HEK293 (cell line): ENCODE results near the gene SLC45A2.

Source experiments
- CTCF ChIA-PET: fragments of 350-600 bp; formaldehyde crosslinking; extraction: SDS; loops from one replicate; lab custom pipeline; 2021; ENCODE audit warnings: antibody characterized with exemption; lab: Yijun Ruan, JAX
- POLR2A ChIA-PET: fragments of 300-600 bp; formaldehyde crosslinking; extraction: SDS; loops from one replicate; lab custom pipeline; 2020; ENCODE audit warnings: antibody characterized with exemption, inconsistent platforms; lab: Yijun Ruan, JAX
- H3K27ac ChIP-seq: fragments of 200-500 bp; sonication (Bioruptor generic); 2 replicates; pipeline ENCODE4 v1.5.1; 2014; ENCODE audit warnings: low read depth, low read length, control low read depth, inconsistent platforms; ENCODE audit errors: extremely low read depth
- H3K36me3 ChIP-seq, 2 experiments: fragments of 200-500 bp in 1 of 2; sonication (Bioruptor generic) in 1 of 2; 1 replicate in 1 of 2; 2 replicates in 1 of 2; pipeline ENCODE4 v1.5.1; 2014 to 2017; ENCODE audit warnings: inconsistent platforms in 2 of 2, low read length in 2 of 2; ENCODE audit not compliant: control insufficient read depth in 2 of 2, insufficient read depth in 1 of 2
- H3K4me1 ChIP-seq: fragments of 200-500 bp; sonication (Bioruptor generic); 2 replicates; pipeline ENCODE4 v1.5.1; 2014; ENCODE audit warnings: mild to moderate bottlenecking, low read length, inconsistent platforms; ENCODE audit not compliant: control insufficient read depth, insufficient read depth
- H3K4me3 ChIP-seq: 2 replicates; pipeline ENCODE4 v1.5.1; 2011; ENCODE audit warnings: low read depth, mild to moderate bottlenecking, control low read depth, low read length, moderate library complexity
- H3K9me3 ChIP-seq: fragments of 200-500 bp; sonication (Bioruptor generic); 2 replicates; pipeline ENCODE4 v1.5.1; 2014; ENCODE audit warnings: low read depth, low read length, inconsistent platforms; ENCODE audit not compliant: control insufficient read depth, insufficient read depth
- BCL11A ChIP-seq: fragments of 450-650 bp; formaldehyde crosslinking; IDR thresholded peaks from 2 replicates; pipeline ENCODE4 v1.5.1; 2016; ENCODE audit warnings: low read depth, missing biosample characterization, missing genetic modification characterization
- GLIS1 ChIP-seq: fragments of 450-650 bp; formaldehyde crosslinking; IDR thresholded peaks from 2 replicates; pipeline ENCODE4 v1.5.1; 2016; ENCODE audit warnings: missing biosample characterization, missing genetic modification characterization
- HOXD13 ChIP-seq: sonication (generic); formaldehyde crosslinking; IDR thresholded peaks from 2 replicates; pipeline ENCODE4 v1.8.0; 2022; ENCODE audit warnings: missing genetic modification reagents, borderline replicate concordance
- KLF8 ChIP-seq: fragments of 450-650 bp; formaldehyde crosslinking; IDR thresholded peaks from 2 replicates; pipeline ENCODE4 v1.5.1; 2016; ENCODE audit warnings: missing biosample characterization, missing genetic modification characterization
- MYNN ChIP-seq: fragments of 450-650 bp; formaldehyde crosslinking; IDR thresholded peaks from 2 replicates; pipeline ENCODE4 v1.5.1; 2016; ENCODE audit warnings: missing biosample characterization, missing genetic modification characterization, borderline replicate concordance
- PRDM1 ChIP-seq: fragments of 450-650 bp; formaldehyde crosslinking; IDR thresholded peaks from 2 replicates; pipeline ENCODE4; 2016; ENCODE audit warnings: missing biosample characterization, missing genetic modification characterization
- SP7 ChIP-seq: fragments of 450-650 bp; formaldehyde crosslinking; IDR thresholded peaks from 2 replicates; pipeline ENCODE4 v1.5.1; 2016; ENCODE audit warnings: missing biosample characterization, missing genetic modification characterization
- TRIM28 ChIP-seq: IDR thresholded peaks from 2 replicates; pipeline ENCODE4 v1.6.1; 2011; ENCODE audit warnings: low read length, control low read depth, borderline replicate concordance
- YY1 ChIP-seq: fragments of 450-650 bp; formaldehyde crosslinking; IDR thresholded peaks from 2 replicates; pipeline ENCODE4 v1.5.1; 2018; ENCODE audit warnings: missing biosample characterization, missing genetic modification characterization
- ZBTB7A ChIP-seq: fragments of 450-650 bp; formaldehyde crosslinking; IDR thresholded peaks from 2 replicates; pipeline ENCODE4 v1.5.1; 2016; ENCODE audit warnings: low read depth, missing biosample characterization, missing genetic modification characterization
- ZNF10 ChIP-seq: fragments of 450-650 bp; formaldehyde crosslinking; IDR thresholded peaks from 2 replicates; pipeline ENCODE4 v1.5.1; 2017; ENCODE audit warnings: missing biosample characterization, missing genetic modification characterization
- ZNF146 ChIP-seq: fragments of 450-650 bp; formaldehyde crosslinking; IDR thresholded peaks from 2 replicates; pipeline ENCODE4 v1.5.1; 2016; ENCODE audit warnings: missing biosample characterization, missing genetic modification characterization
- ZNF155 ChIP-seq: fragments of 450-650 bp; formaldehyde crosslinking; IDR thresholded peaks from 2 replicates; pipeline ENCODE4 v1.5.1; 2016; ENCODE audit warnings: missing biosample characterization, missing genetic modification characterization
- ZNF169 ChIP-seq: fragments of 450-650 bp; formaldehyde crosslinking; IDR thresholded peaks from 2 replicates; pipeline ENCODE4 v1.5.1; 2016; ENCODE audit warnings: missing biosample characterization, missing genetic modification characterization
- ZNF23 ChIP-seq: fragments of 450-650 bp; formaldehyde crosslinking; IDR thresholded peaks from 2 replicates; pipeline ENCODE4 v1.5.1; 2016; ENCODE audit warnings: missing biosample characterization, missing genetic modification characterization, borderline replicate concordance
- ZNF24 ChIP-seq: fragments of 450-650 bp; formaldehyde crosslinking; IDR thresholded peaks from 2 replicates; pipeline ENCODE4 v1.5.1; 2016; ENCODE audit warnings: missing biosample characterization, missing genetic modification characterization
- ZNF404 ChIP-seq: fragments of 450-650 bp; formaldehyde crosslinking; IDR thresholded peaks from 2 replicates; pipeline ENCODE4 v1.5.1; 2017; ENCODE audit warnings: missing biosample characterization, missing genetic modification characterization
- ZNF416 ChIP-seq: fragments of 450-650 bp; formaldehyde crosslinking; IDR thresholded peaks from 2 replicates; pipeline ENCODE4 v1.5.1; 2016; ENCODE audit warnings: missing biosample characterization, missing genetic modification characterization
- ZNF473 ChIP-seq: fragments of 450-650 bp; formaldehyde crosslinking; IDR thresholded peaks from 2 replicates; pipeline ENCODE4 v1.5.1; 2017; ENCODE audit warnings: missing biosample characterization, missing genetic modification characterization
- ZNF510 ChIP-seq: fragments of 450-650 bp; formaldehyde crosslinking; IDR thresholded peaks from 2 replicates; pipeline ENCODE4 v1.5.1; 2018; ENCODE audit warnings: mild to moderate bottlenecking, missing genetic modification characterization, missing biosample characterization; ENCODE audit not compliant: insufficient replicate concordance
- ZNF544 ChIP-seq: fragments of 450-650 bp; formaldehyde crosslinking; IDR thresholded peaks from 2 replicates; pipeline ENCODE4 v1.5.0; 2017; ENCODE audit warnings: missing biosample characterization, missing genetic modification characterization
- ZNF654 ChIP-seq: fragments of 450-650 bp; formaldehyde crosslinking; IDR thresholded peaks from 2 replicates; pipeline ENCODE4 v1.5.1; 2016; ENCODE audit warnings: low read depth, missing biosample characterization, missing genetic modification characterization
- ZNF670 ChIP-seq: fragments of 450-650 bp; formaldehyde crosslinking; IDR thresholded peaks from 2 replicates; pipeline ENCODE4 v1.5.1; 2016; ENCODE audit warnings: missing biosample characterization, missing genetic modification characterization, low read depth
- ZNF776 ChIP-seq: fragments of 450-650 bp; formaldehyde crosslinking; IDR thresholded peaks from 2 replicates; pipeline ENCODE4 v1.5.0; 2017; ENCODE audit warnings: missing biosample characterization, missing genetic modification characterization, borderline replicate concordance
- ZSCAN30 ChIP-seq: fragments of 450-650 bp; IDR thresholded peaks from 2 replicates; pipeline ENCODE4 v1.5.1; 2018; ENCODE audit warnings: missing biosample characterization, mild to moderate bottlenecking, missing genetic modification characterization, moderate library complexity
- TF ChIP-seq, protein P1 (sequence below): fragments of 450-650 bp; formaldehyde crosslinking; optimal IDR thresholded peaks from 2 replicates; pipeline ENCODE3; 2016; ENCODE audit warnings: missing biosample characterization, mild to moderate bottlenecking, missing genetic modification characterization
- TF ChIP-seq, protein P2 (sequence below): fragments of 450-650 bp; formaldehyde crosslinking; IDR thresholded peaks from 2 replicates; pipeline ENCODE4 v1.5.1; 2016; ENCODE audit warnings: missing biosample characterization, missing genetic modification characterization
- TF ChIP-seq, protein P3 (sequence below): fragments of 450-650 bp; formaldehyde crosslinking; IDR thresholded peaks from 2 replicates; pipeline ENCODE4 v1.5.1; 2016; ENCODE audit warnings: missing biosample characterization, missing genetic modification characterization
- TF ChIP-seq, protein P4 (sequence below): fragments of 450-650 bp; IDR thresholded peaks from 2 replicates; pipeline ENCODE4 v1.5.1; 2018; ENCODE audit warnings: missing biosample characterization, mild to moderate bottlenecking, missing genetic modification characterization

The SLC45A2 gene

DNA sequence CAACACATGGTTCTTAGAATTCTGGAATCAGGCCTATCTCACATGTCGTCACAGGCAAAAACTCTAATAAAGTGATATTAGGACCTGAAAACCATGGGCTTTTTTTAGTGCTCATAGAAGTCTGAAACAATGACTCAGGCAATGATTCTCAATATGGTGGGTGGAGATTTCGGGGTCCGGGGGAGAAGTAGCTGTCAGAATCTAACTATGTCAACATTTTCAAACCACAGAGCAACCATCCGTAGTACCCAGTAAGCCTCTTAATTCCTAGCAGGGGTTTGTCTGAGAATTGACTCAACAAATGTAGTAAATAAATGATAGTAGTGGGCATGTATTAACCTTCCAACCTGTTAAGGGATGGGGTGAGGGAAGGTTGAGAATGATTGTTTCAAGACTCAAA lies 20.7 kb upstream of the SLC45A2 start:
- Histone ChIP-seq H3K36me3 (peaks cover 0 to 20% of the 10 kb centered on the region in 2 experiments; a peak in 1 of 3 replicates), H3K9me3 (no peaks in the 10 kb centered on the region), H3K4me1 (peaks cover 9% of the 10 kb centered on the region), H3K27ac (no peak overlapping the region), H3K4me3 (no peak overlapping the region)
- POLR2A ChIA-PET: no interaction called here
- no peak for TF ChIP-seq ZNF510 (tag by site-specific recombination)
- no peak for TF ChIP-seq ZNF24 (tag by site-specific recombination)
- no peak for TF ChIP-seq ZNF23
- TF ChIP-seq PRDM1: no peak
- TF ChIP-seq ZNF473 (tag by site-specific recombination): no peak
- TF ChIP-seq GLIS1: no peak
- no peak for TF ChIP-seq BCL11A (tag by site-specific recombination)
- CTCF ChIA-PET: interaction anchor here (0.5 to 1.5 kb wide), 2 partner anchors 9 to 565 kb away, joined by 3 to 4 read pairs; partner anchors contain the start of gene TARS1

DNA sequence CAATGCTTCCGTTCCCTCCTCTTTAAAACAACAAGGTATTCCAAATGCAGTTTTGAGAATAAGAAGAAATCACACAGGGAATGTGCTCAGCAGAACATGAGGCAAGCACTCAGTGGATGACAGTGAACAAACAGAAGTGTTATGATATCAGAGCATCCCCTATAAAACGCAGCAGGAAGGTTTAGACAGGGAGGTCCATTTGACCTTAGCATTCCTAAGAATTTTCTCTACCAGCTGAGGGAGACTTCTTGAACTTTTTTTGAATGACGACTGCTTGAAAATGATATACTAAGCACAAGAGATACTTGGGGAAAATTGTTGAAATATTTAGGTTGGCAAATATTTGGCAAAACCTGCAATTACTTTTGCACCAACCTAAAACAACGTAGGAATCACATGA lies 19.4 kb upstream of the SLC45A2 start:
- CTCF ChIA-PET: no interaction called here
- Histone ChIP-seq H3K27ac (no peak overlapping the region), H3K36me3 (peaks cover 0 to 20% of the 10 kb centered on the region in 2 experiments; a peak in 1 of 3 replicates), H3K4me3 (no peak overlapping the region), H3K4me1 (peaks cover 3% of the 10 kb centered on the region), H3K9me3 (no peaks in the 10 kb centered on the region)
- POLR2A ChIA-PET: no interaction called here
- no peak for TF ChIP-seq ZNF776
- TF ChIP-seq ZNF670: no peak
- no peak for TF ChIP-seq KLF8
- TF ChIP-seq, protein P1, sequence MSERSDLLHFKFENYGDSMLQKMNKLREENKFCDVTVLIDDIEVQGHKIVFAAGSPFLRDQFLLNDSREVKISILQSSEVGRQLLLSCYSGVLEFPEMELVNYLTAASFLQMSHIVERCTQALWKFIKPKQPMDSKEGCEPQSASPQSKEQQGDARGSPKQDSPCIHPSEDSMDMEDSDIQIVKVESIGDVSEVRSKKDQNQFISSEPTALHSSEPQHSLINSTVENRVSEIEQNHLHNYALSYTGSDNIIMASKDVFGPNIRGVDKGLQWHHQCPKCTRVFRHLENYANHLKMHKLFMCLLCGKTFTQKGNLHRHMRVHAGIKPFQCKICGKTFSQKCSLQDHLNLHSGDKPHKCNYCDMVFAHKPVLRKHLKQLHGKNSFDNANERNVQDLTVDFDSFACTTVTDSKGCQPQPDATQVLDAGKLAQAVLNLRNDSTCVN (tag by site-specific recombination): no peak
- no peak for TF ChIP-seq ZSCAN30 (tag by site-specific recombination)
- TF ChIP-seq ZNF155 (tag by site-specific recombination): no peak
- no peak for TF ChIP-seq ZNF23
- TF ChIP-seq, protein P2, sequence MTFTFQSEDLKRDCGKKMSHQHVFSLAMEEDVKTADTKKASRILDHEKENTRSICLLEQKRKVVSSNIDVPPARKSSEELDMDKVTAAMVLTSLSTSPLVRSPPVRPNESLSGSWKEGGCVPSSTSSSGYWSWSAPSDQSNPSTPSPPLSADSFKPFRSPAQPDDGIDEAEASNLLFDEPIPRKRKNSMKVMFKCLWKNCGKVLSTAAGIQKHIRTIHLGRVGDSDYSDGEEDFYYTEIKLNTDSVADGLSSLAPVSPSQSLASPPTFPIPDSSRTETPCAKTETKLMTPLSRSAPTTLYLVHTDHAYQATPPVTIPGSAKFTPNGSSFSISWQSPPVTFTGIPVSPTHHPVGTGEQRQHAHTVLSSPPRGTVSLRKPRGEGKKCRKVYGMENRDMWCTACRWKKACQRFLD (tag by site-specific recombination): no peak

DNA sequence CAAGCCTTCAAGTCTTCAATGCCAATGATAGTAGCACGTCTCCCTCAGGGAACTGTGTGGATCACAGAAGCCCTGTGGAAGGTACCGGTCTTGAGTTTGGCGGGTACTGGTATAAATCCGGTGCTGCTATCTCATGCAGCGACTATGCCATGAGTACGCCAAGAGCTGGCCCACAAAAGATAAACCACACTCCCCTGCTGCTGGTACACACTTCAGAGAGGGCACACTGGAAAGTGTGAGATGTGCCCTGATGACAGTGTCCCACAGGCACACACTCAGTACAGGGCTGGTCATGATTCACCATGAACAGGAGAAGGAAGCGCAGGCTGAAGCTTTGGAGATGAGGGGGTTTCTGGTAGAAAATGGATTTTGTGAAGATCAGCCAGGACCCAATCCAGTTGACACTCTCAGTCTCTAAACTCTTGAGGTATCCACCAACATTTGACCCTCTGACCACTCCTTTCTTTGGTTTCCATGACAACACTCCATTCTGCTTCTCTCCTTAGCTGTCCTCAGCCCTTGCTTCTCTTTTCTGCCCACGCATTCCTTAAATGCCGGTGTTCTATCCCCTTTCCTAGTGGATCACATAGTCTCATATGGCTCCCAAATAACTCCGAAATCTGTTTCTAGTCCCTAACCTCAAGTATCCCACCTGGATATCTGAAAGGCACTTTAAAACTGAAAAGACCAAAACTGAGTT lies 18.3 kb upstream of the SLC45A2 start:
- POLR2A ChIA-PET: no interaction called here
- CTCF ChIA-PET: no interaction called here
- no peaks in the 10 kb centered on the region for H3K9me3 ChIP-seq
- no peak overlapping the region for H3K27ac ChIP-seq
- no peak overlapping the region for H3K4me3 ChIP-seq
- peaks cover 6 to 23% of the 10 kb centered on the region in 2 experiments; a peak in 2 of 3 replicates for H3K36me3 ChIP-seq
- H3K4me1 ChIP-seq: no peaks in the 10 kb centered on the region; the same call in 1 of the 2 replicates
- no peak for TF ChIP-seq ZNF146 (tag by site-specific recombination)
- TF ChIP-seq ZNF654 (tag by site-specific recombination): no peak
- TF ChIP-seq MYNN (tag by site-specific recombination): no peak
- TF ChIP-seq ZNF10 (tag by site-specific recombination): no peak
- TF ChIP-seq YY1: no peak
- TF ChIP-seq, protein P3, sequence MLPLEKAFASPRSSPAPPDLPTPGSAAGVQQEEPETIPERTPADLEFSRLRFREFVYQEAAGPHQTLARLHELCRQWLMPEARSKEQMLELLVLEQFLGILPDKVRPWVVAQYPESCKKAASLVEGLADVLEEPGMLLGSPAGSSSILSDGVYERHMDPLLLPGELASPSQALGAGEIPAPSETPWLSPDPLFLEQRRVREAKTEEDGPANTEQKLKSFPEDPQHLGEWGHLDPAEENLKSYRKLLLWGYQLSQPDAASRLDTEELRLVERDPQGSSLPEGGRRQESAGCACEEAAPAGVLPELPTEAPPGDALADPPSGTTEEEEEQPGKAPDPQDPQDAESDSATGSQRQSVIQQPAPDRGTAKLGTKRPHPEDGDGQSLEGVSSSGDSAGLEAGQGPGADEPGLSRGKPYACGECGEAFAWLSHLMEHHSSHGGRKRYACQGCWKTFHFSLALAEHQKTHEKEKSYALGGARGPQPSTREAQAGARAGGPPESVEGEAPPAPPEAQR (tag by site-specific recombination): no peak
- no peak for TF ChIP-seq ZBTB7A
- no peak for TF ChIP-seq ZNF544 (tag by site-specific recombination)
- TF ChIP-seq ZNF404: no peak
- TF ChIP-seq SP7: no peak
- no peak for TF ChIP-seq TRIM28
- no peak for TF ChIP-seq ZNF169 (tag by site-specific recombination)
- TF ChIP-seq, protein P4, sequence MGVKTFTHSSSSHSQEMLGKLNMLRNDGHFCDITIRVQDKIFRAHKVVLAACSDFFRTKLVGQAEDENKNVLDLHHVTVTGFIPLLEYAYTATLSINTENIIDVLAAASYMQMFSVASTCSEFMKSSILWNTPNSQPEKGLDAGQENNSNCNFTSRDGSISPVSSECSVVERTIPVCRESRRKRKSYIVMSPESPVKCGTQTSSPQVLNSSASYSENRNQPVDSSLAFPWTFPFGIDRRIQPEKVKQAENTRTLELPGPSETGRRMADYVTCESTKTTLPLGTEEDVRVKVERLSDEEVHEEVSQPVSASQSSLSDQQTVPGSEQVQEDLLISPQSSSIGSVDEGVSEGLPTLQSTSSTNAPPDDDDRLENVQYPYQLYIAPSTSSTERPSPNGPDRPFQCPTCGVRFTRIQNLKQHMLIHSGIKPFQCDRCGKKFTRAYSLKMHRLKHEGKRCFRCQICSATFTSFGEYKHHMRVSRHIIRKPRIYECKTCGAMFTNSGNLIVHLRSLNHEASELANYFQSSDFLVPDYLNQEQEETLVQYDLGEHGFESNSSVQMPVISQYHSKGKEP (tag by site-specific recombination): no peak
- TF ChIP-seq HOXD13 (CRISPR knock-in tag): no peak
- no peak for TF ChIP-seq ZNF416 (tag by site-specific recombination)
